Prostate gland (tissue), 2 donors: ENCODE results near the gene NTN1. TPM values are rescaled to one million over a fixed set of nuclear protein-coding genes. Genes with fewer than 3 reads are reported as not detected.
A peak's percentile ranks its signal among the peaks of the same experiment; 100 is the strongest.

ENCODE experiments used
- DNase-seq: peaks from one replicate; pipeline ENCODE4 v3.0.0-alpha.2; 2019; ENCODE audit warnings: low spot score
- H3K27ac ChIP-seq, 2 donors: fragments of 200-600 bp; sonication (generic); 2 replicates each; pipeline ENCODE4 v1.5.1; 2017 to 2019
- H3K27me3 ChIP-seq: fragments of 200-600 bp; sonication (generic); replicated peaks from 2 replicates; pipeline ENCODE4 v1.5.1; 2019; ENCODE audit not compliant: insufficient read depth
- H3K36me3 ChIP-seq, 2 donors: fragments of 200-600 bp; sonication (generic); 1 replicate in 1 of 2; 2 replicates in 1 of 2; pipeline versions ENCODE4 v1.5.1 to v1.8.1; 2017 to 2019
- H3K4me1 ChIP-seq: fragments of 200-600 bp; sonication (generic); replicated peaks from 2 replicates; pipeline ENCODE4 v1.5.1; 2019
- H3K4me3 ChIP-seq, 2 donors: fragments of 200-600 bp; sonication (generic); 2 replicates each; pipeline ENCODE4 v1.5.1; 2017 to 2019
- H3K9me3 ChIP-seq: fragments of 200-600 bp; sonication (generic); 2 replicates; pipeline ENCODE4 v1.5.1; 2017
- CTCF ChIP-seq, 4 experiments: fragments of 200-600 bp in 2 of 4; fragments of 450-650 bp in 2 of 4; sonication (generic) in 2 of 4; IDR thresholded peaks; 1 replicate in 3 of 4; 2 replicates in 1 of 4; pipeline ENCODE4 v1.5.1; 2016 to 2019; ENCODE audit warnings: antibody characterized with exemption in 4 of 4, mild to moderate bottlenecking in 2 of 4, moderate library complexity in 2 of 4
- POLR2A ChIP-seq: fragments of 450-650 bp; IDR thresholded peaks from one replicate; pipeline ENCODE4 v1.6.1; 2016; ENCODE audit warnings: antibody characterized with exemption, mild to moderate bottlenecking
- POLR2AphosphoS5 ChIP-seq: sonication (generic); formaldehyde crosslinking; IDR thresholded peaks from one replicate; pipeline ENCODE4 v1.6.1; 2017; ENCODE audit warnings: antibody characterized with exemption
- WGBS: methylation state at CpG from one replicate; pipeline ENCODE4 v1.1.5; 2018; 5-methylcytosine and 5-hydroxymethylcytosine counted together
- intact Hi-C: fragments of 100-400 bp; cut with DNase I; formaldehyde crosslinking; loops from one replicate; pipeline ENCODE4 v1.14.2; 2022
- total RNA-seq, 2 donors: library from RNA; depleted of rRNA; stranded (reverse); fragments of >200 nt; gene quantifications; one replicate each; pipeline ENCODE4 v1.1.0, GENCODE V29; 2016

The NTN1 gene
- total RNA-seq, 2 donors from 2014 or later = 9.2 to 11.4 TPM

GRCh38 chr17:9244066-9245052 is 223.0 kb downstream of the NTN1 start:
- DNase-seq = no peak
- no peak for TF ChIP-seq POLR2A
- TF ChIP-seq CTCF (IDR thresholded peaks at IDR 0.05) = no peak
- peak; percentile 36 for TF ChIP-seq POLR2AphosphoS5
- no peak overlapping the region for H3K4me3 ChIP-seq
- intact Hi-C loops = loop anchor here (5.0 kb wide), 1 partner anchor 48 kb away; no protein-coding TSS in a partner anchor
- no peaks in the 10 kb centered on the region for H3K4me1 ChIP-seq
- no peaks in the 10 kb centered on the region for H3K36me3 ChIP-seq
- peak overlapping the region; percentile 38 to 54 for H3K27ac ChIP-seq
- no peaks in the 10 kb centered on the region for H3K27me3 ChIP-seq
- WGBS = 61% methylated on average over 21 of the region's 21 CpGs
- no peaks in the 10 kb centered on the region for H3K9me3 ChIP-seq

- 86% methylated on average over 21 of the region's 21 CpGs for WGBS
- H3K36me3 ChIP-seq = no peaks in the 10 kb centered on the region
- no peaks in the 10 kb centered on the region for H3K4me1 ChIP-seq
- intact Hi-C loops = no loop called here
- no peak overlapping the region for H3K4me3 ChIP-seq
- TF ChIP-seq POLR2A (no peak), POLR2AphosphoS5 (no peak), CTCF (IDR thresholded peaks at IDR 0.05) (no peak)
- no peaks in the 10 kb centered on the region for H3K27me3 ChIP-seq
- H3K9me3 ChIP-seq = no peaks in the 10 kb centered on the region
- no peak for DNase-seq
- no peak overlapping the region for H3K27ac ChIP-seq
These were observed 226.2 kb downstream of the NTN1 start for GRCh38 chr17:9247401-9247938.

DNA sequence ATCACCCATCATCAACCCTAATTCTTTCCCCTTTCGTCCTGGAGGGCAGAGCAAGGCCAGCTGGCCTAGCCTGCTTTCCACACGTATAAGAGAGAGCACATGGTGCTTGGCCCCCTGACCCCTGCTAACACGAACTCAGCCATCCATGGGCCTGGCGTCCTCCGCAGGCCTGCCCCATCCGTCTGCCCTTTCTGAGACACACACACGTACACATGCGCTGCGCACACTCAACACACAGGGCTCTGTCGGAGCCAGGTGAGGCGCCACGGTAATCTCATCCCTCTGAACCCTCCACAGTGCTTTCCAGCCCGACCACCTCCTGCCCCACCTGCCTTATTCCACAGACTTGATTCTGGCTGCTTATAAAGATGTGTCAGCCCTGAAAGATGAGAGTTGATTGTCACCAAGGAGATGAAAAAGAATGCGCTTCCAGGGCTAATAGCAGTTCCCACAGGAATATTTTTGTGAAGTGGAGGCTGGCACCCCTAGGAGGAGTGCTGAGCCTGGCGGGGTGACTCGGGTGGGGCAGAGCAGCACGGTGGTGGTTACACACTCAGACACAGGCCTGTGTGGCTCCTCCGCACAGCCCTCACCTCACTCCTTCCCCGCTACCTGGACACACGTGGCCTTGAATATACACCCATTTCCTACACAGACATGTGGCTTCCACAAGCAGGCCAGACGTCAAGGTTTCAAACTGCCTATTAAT is 228.1 kb downstream of the NTN1 start:
- Histone ChIP-seq H3K27me3 (no peaks in the 10 kb centered on the region), H3K9me3 (no peaks in the 10 kb centered on the region), H3K36me3 (no peaks in the 10 kb centered on the region), H3K4me1 (no peaks in the 10 kb centered on the region), H3K4me3 (no peak overlapping the region), H3K27ac (no peak overlapping the region)
- intact Hi-C loops = no loop called here
- no peak for DNase-seq
- WGBS = 83% methylated on average over 21 of the region's 21 CpGs
- TF ChIP-seq POLR2AphosphoS5 = no peak
- TF ChIP-seq POLR2A = no peak
- TF ChIP-seq CTCF (IDR thresholded peaks at IDR 0.05) = no peak

DNA sequence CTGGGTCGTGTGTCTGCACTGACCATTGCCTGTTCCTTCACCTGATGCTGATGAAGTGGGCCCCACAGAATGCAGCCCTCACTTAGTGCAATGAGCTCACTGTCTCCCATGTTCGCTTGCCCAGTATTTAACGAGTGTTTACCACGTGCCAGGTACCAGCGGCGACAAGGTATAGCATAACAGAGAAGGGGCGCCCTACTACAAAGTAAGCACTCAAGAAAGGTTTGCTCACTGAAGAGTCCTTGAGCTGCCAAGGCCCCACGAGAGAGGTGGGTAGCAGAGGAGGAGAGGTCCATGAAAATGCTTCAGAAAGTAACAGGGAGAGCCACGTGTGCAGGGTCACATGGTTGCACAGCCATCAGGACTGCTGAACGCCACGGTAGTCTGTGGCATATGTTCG is 230.0 kb downstream of the NTN1 start:
- 70% methylated on average over 12 of the region's 12 CpGs for WGBS
- H3K9me3 ChIP-seq = no peaks in the 10 kb centered on the region
- no peaks in the 10 kb centered on the region for H3K4me1 ChIP-seq
- H3K27ac ChIP-seq = no peak overlapping the region
- H3K36me3 ChIP-seq = no peaks in the 10 kb centered on the region
- TF ChIP-seq POLR2AphosphoS5 (no peak), POLR2A (no peak), CTCF (IDR thresholded peaks at IDR 0.05) (no peak)
- no peak for DNase-seq
- no peaks in the 10 kb centered on the region for H3K27me3 ChIP-seq
- intact Hi-C loops = no loop called here
- H3K4me3 ChIP-seq = no peak overlapping the region
